ENCODE data around the gene RNF207. TPM values are rescaled to one million over a fixed set of nuclear protein-coding genes. Genes with fewer than 3 reads are reported as not detected.

RNF207 gene
- total and polyA plus RNA-seq, 10 of the 15 experiments (the other 5 are each of a cell fraction or from before 2014, with no cell fraction given): 1.7 to 36.4 (median 13.1) TPM

DNA sequence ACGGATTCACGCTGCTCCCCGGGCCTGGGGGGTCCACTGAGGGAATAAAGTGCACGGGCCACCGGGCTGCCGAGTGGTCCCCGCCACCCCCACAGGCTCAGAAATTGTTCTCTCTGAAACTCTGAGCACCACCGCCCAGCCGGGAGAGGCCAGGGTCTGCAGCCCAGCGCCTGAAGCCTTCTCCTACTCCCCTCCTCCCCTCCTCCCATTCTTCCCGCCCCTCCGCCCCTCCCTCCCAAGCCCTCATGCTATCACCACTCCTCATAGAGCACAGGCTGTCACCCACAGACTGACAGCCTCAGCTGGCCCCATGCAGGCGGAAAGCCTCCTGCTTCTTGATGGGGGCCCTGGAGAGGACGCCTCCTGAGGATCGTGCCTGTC lies 55.7 kb downstream of the RNF207 start:
- in situ Hi-C loops (cut with MboI): no loop called here
- Histone ChIP-seq H3K36me3 (ENCODE audit: control insufficient read depth in 2 of 2, insufficient read depth in 2 of 2, low read length in 1 of 2) (peaks cover 0 to 3% of the 10 kb centered on the region in 2 experiments; a peak in 2 of 4 replicates), H3K27ac (ENCODE audit: control insufficient read depth, insufficient read depth) (no peak overlapping the region), H3K9me3 (replicated peaks; ENCODE audit: control insufficient read depth, insufficient read depth, low read length) (no peaks in the 10 kb centered on the region), H3K27me3 (replicated peaks in 1 of 2; ENCODE audit: control insufficient read depth in 2 of 2, insufficient read depth in 2 of 2, low read length in 1 of 2) (no peaks in the 10 kb centered on the region; a peak in 1 of 4 replicates), H3K9ac (ENCODE audit: control insufficient read depth, insufficient read depth, low read length) (no peak overlapping the region), H3K4me2 (ENCODE audit: control insufficient read depth, insufficient read depth) (peak overlapping the region; percentile 71; the same call in 1 of the 2 replicates), H4K20me1 (ENCODE audit: control insufficient read depth, insufficient read depth) (no peaks in the 10 kb centered on the region), H3K4me1 (ENCODE audit: control insufficient read depth, insufficient read depth, low read length) (peaks cover 3% of the 10 kb centered on the region; the same call in 1 of the 2 replicates), H3K79me2 (ENCODE audit: control insufficient read depth, insufficient read depth, low read length) (no peaks in the 10 kb centered on the region), H3K4me3 (no peak overlapping the region), H2AFZ (ENCODE audit: control insufficient read depth, low read depth, low read length) (no peak overlapping the region)
- ChIA-PET CTCF (interaction anchor here (0.6 kb wide), 1 partner anchor 32 kb away, joined by 3 read pairs; no protein-coding TSS in a partner anchor), SMC1A (ENCODE audit: uncharacterized antibody, unreplicated experiment) (no interaction called here), POLR2A (interaction anchor here (0.6 kb wide), 1 partner anchor 293 kb away, joined by 5 read pairs; the partner anchor contains the start of gene NOL9), RAD21 (ENCODE audit: unreplicated experiment) (no interaction called here)
- TF ChIP-seq RUNX3 (IDR thresholded peaks at IDR 0.05; ENCODE audit: low read length) (no peak), CBFB (IDR thresholded peaks at IDR 0.05; ENCODE audit: low read depth) (no peak), ZZZ3 (IDR thresholded peaks at IDR 0.05; ENCODE audit: control insufficient read depth, insufficient read length, low read depth) (no peak), BHLHE40 (IDR thresholded peaks at IDR 0.05; ENCODE audit: borderline replicate concordance in 1 of 2, low read depth in 2 of 2, low read length in 1 of 2) (no peak), FOS (IDR thresholded peaks at IDR 0.05; ENCODE audit: borderline replicate concordance, extremely low read depth, insufficient read length) (no peak), RAD51 (IDR thresholded peaks at IDR 0.05) (no peak), CBX5 (IDR thresholded peaks at IDR 0.05; ENCODE audit: low read depth) (no peak), MYB (IDR thresholded peaks at IDR 0.05; ENCODE audit: borderline replicate concordance, low read depth, low read length) (no peak), YY1 (IDR thresholded peaks at IDR 0.05; ENCODE audit: low read depth, low read length) (no peak), POLR2AphosphoS5 (IDR thresholded peaks at IDR 0.05; ENCODE audit: low read length) (no peak), POU2F2 (IDR thresholded peaks at IDR 0.05; ENCODE audit: borderline replicate concordance, low read depth, low read length) (no peak), MAX (IDR thresholded peaks at IDR 0.05; ENCODE audit: low read depth, low read length) (no peak), POLR2A (IDR thresholded peaks at IDR 0.05; ENCODE audit: low read depth, low read length) (no peak)
- TF ChIP-seq, protein P1, sequence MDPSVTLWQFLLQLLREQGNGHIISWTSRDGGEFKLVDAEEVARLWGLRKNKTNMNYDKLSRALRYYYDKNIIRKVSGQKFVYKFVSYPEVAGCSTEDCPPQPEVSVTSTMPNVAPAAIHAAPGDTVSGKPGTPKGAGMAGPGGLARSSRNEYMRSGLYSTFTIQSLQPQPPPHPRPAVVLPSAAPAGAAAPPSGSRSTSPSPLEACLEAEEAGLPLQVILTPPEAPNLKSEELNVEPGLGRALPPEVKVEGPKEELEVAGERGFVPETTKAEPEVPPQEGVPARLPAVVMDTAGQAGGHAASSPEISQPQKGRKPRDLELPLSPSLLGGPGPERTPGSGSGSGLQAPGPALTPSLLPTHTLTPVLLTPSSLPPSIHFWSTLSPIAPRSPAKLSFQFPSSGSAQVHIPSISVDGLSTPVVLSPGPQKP (IDR thresholded peaks at IDR 0.05; ENCODE audit: low read depth, low read length): no peak
- FAIRE-seq (no peak), ATAC-seq (no peak), DNase-seq (ENCODE audit: low read depth, low spot score) (no peak)
- no TSS peak for BruUV-seq (replicated peaks)
- intact Hi-C loops (cut with micrococcal nuclease; ENCODE audit: unreplicated experiment): no loop called here
- 16% methylated on average over 10 of the region's 15 CpGs for WGBS (ENCODE audit: insufficient coverage, insufficient replicate concordance, low lambda C conversion rate, missing lambda C conversion rate)

All from GM12878 (cell line).